ENCODE measurements around the gene THBS2. TPM values are rescaled to one million over a fixed set of nuclear protein-coding genes. Genes with fewer than 3 reads are reported as not detected.
"Not testable (repeated sequence)": the region's sequence is repeated elsewhere in the genome, so short reads cannot be mapped to it uniquely, and the experiment has no call there.

Gene THBS2
- total RNA-seq, 2 donors from 2014 or later = 0.93 to 0.99 TPM

DNA sequence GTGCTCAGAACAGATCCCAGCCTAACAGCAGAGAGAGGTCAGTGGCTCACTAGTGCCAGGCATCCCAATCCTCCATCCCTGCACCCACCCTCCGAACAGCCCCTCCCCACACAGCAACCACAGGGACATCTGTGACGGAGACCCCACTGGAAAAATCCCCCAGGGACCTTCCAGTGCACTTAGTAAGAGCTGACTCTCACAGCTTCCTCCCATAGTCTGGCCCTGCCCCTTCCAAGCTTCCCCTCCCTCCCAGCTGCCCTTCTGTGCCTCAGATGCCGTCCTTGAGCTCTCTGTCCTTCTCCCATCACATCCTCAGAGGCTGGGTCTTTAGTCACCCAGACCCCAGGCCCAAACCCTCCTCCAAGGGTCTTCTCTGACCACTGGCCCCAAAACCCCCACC lies 9.7 kb upstream of the THBS2 start:
- no peaks in the 10 kb centered on the region for H3K4me1 ChIP-seq (ENCODE audit: control insufficient read depth, insufficient read depth, low read length)
- Mint-ChIP-seq H3K27me3 (ENCODE audit: insufficient read depth) (peaks cover 5% of the 10 kb centered on the region), H3K36me3 (ENCODE audit: low read depth) (no peaks in the 10 kb centered on the region), H3K9me3 (no peaks in the 10 kb centered on the region), H3K4me3 (no peak overlapping the region), H3K27ac (no peak overlapping the region), H3K4me1 (no peaks in the 10 kb centered on the region)
- DNase-seq = no peak
- WGBS, 2 experiments (ENCODE audit: insufficient coverage in 1 of 2, insufficient read length in 1 of 2) = 62 to 87% methylated on average over 2 to 3 of the region's 3 CpGs
- H3K36me3 ChIP-seq (ENCODE audit: control insufficient read depth, insufficient read depth, low read length) = no peaks in the 10 kb centered on the region
- TF ChIP-seq, protein P1, sequence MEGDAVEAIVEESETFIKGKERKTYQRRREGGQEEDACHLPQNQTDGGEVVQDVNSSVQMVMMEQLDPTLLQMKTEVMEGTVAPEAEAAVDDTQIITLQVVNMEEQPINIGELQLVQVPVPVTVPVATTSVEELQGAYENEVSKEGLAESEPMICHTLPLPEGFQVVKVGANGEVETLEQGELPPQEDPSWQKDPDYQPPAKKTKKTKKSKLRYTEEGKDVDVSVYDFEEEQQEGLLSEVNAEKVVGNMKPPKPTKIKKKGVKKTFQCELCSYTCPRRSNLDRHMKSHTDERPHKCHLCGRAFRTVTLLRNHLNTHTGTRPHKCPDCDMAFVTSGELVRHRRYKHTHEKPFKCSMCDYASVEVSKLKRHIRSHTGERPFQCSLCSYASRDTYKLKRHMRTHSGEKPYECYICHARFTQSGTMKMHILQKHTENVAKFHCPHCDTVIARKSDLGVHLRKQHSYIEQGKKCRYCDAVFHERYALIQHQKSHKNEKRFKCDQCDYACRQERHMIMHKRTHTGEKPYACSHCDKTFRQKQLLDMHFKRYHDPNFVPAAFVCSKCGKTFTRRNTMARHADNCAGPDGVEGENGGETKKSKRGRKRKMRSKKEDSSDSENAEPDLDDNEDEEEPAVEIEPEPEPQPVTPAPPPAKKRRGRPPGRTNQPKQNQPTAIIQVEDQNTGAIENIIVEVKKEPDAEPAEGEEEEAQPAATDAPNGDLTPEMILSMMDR (conservative IDR thresholded peaks at IDR 0.05) = no peak
- H3K4me3 ChIP-seq (ENCODE audit: low read length) = no peak overlapping the region
- H3K27ac ChIP-seq (ENCODE audit: low read depth, low read length) = no peak overlapping the region
- no peaks in the 10 kb centered on the region for H3K27me3 ChIP-seq (ENCODE audit: control insufficient read depth, insufficient read depth, low read length, poor library complexity, severe bottlenecking)
- no peaks in the 10 kb centered on the region for H3K9me3 ChIP-seq (ENCODE audit: control insufficient read depth, low read length)
- H3K9ac ChIP-seq (ENCODE audit: extremely low read depth, low read length, poor library complexity, severe bottlenecking) = no peak overlapping the region

DNA sequence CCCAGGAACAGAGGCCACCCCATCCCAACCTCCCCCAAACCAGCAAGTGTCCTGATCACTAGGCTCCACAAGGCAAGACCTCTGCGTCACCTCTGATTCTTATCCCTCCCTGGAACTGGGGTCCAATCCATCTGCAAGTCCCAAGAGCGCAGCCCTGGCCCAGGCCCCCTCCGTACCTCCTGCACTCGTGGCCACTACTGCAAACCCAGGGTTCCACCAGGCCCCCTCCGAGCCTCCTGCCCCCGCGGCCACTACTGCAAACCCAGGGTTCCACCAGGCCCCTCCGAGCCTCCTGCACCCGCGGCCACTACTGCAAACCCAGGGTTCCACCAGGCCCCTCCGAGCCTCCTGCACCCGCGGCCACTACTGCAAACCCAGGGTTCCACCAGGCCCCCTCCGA lies 9.0 kb upstream of the THBS2 start:
- H3K27me3 Mint-ChIP-seq (ENCODE audit: insufficient read depth) = not testable (repeated sequence)

DNA sequence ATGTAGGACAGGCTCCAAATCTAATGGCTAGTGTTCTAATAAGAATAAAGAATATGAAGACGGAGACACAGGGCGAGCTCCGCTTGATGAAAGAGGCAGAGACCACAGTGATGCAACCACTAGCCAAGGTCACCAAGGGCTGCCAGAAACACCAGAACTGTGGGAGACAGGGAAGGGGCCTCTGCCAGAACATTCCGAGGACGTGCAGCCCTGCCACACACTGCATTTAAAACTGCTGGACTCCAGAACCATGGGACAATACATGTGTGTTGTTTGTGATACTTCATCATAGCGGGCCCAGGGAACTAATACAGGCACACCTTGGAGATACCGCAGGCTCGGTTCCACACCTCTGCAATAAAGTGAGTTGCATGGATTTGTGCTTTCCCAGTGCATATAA lies 2.9 kb upstream of the THBS2 start:
- no peak overlapping the region for H3K9ac ChIP-seq (ENCODE audit: extremely low read depth, low read length, poor library complexity, severe bottlenecking)
- TF ChIP-seq, protein P1 (conservative IDR thresholded peaks at IDR 0.05) = no peak
- no peak overlapping the region for H3K27ac ChIP-seq (ENCODE audit: low read depth, low read length)
- no peak overlapping the region for H3K4me3 ChIP-seq (ENCODE audit: low read length)
- no peaks in the 10 kb centered on the region for H3K36me3 Mint-ChIP-seq (ENCODE audit: low read depth)
- peaks cover 56% of the 10 kb centered on the region for H3K27me3 Mint-ChIP-seq (ENCODE audit: insufficient read depth)
- no peaks in the 10 kb centered on the region for H3K36me3 ChIP-seq (ENCODE audit: control insufficient read depth, insufficient read depth, low read length)
- no peak for DNase-seq
- no peaks in the 10 kb centered on the region for H3K9me3 Mint-ChIP-seq
- H3K4me3 Mint-ChIP-seq = no peak overlapping the region
- 93 to 95% methylated on average over 3 to 8 of the region's 8 CpGs for WGBS, 2 experiments (ENCODE audit: insufficient coverage in 1 of 2, insufficient read length in 1 of 2)
- H3K27me3 ChIP-seq (ENCODE audit: control insufficient read depth, insufficient read depth, low read length, poor library complexity, severe bottlenecking) = peaks cover 35% of the 10 kb centered on the region
- H3K9me3 ChIP-seq (ENCODE audit: control insufficient read depth, low read length) = no peaks in the 10 kb centered on the region
- peaks cover 16% of the 10 kb centered on the region for H3K4me1 Mint-ChIP-seq
- no peak overlapping the region for H3K27ac Mint-ChIP-seq
- H3K4me1 ChIP-seq (ENCODE audit: control insufficient read depth, insufficient read depth, low read length) = peaks cover 3% of the 10 kb centered on the region

More for the DNA sequence above, 9.0 kb upstream of the THBS2 start:
- H3K9me3 ChIP-seq (ENCODE audit: control insufficient read depth, low read length); H3K9ac ChIP-seq (ENCODE audit: extremely low read depth, low read length, poor library complexity, severe bottlenecking); H3K27ac ChIP-seq (ENCODE audit: low read depth, low read length); H3K4me3 Mint-ChIP-seq; H3K4me1 ChIP-seq (ENCODE audit: control insufficient read depth, insufficient read depth, low read length); H3K4me1 Mint-ChIP-seq; H3K9me3 Mint-ChIP-seq; H3K27me3 ChIP-seq (ENCODE audit: control insufficient read depth, insufficient read depth, low read length, poor library complexity, severe bottlenecking); H3K4me3 ChIP-seq (ENCODE audit: low read length); DNase-seq; H3K36me3 Mint-ChIP-seq (ENCODE audit: low read depth); H3K27ac Mint-ChIP-seq; H3K36me3 ChIP-seq (ENCODE audit: control insufficient read depth, insufficient read depth, low read length): not testable (repeated sequence)
- 85% methylated on average over 11 of the region's 14 CpGs; no CpG with 5 or more reads in 1 of the 2 experiments for WGBS, 2 experiments (ENCODE audit: insufficient coverage in 1 of 2, insufficient read length in 1 of 2)

DNA sequence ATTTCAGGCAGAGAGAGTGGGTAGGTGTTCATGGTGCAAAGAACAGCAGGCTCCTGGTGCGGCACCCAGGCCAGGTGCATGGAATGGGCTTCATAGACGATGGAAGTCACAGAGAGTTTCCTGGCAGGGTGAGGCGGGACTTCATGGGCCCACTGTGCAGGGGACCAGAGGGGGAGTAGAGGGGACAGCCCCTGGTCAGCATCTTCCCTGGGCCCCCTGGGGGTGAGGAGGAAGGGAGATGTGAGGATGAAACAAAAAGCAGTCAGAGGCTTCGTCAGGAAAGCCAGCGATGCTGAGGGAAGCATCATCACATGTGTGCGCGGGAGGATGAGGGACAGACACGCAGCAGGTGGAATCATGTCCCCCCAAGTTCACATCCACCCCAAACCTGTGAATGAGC lies 2.4 kb upstream of the THBS2 start:
- H3K36me3 ChIP-seq (ENCODE audit: control insufficient read depth, insufficient read depth, low read length) = no peaks in the 10 kb centered on the region
- DNase-seq = no peak
- no peak overlapping the region for H3K9ac ChIP-seq (ENCODE audit: extremely low read depth, low read length, poor library complexity, severe bottlenecking)
- no peak overlapping the region for H3K27ac Mint-ChIP-seq
- no peaks in the 10 kb centered on the region for H3K36me3 Mint-ChIP-seq (ENCODE audit: low read depth)
- 95 to 96% methylated on average over 8 of the region's 8 CpGs for WGBS, 2 experiments (ENCODE audit: insufficient coverage in 1 of 2, insufficient read length in 1 of 2)
- peaks cover 16% of the 10 kb centered on the region for H3K4me1 Mint-ChIP-seq
- no peak overlapping the region for H3K4me3 ChIP-seq (ENCODE audit: low read length)
- H3K9me3 Mint-ChIP-seq = no peaks in the 10 kb centered on the region
- TF ChIP-seq, protein P1 (conservative IDR thresholded peaks at IDR 0.05) = no peak
- H3K27me3 ChIP-seq (ENCODE audit: control insufficient read depth, insufficient read depth, low read length, poor library complexity, severe bottlenecking) = peaks cover 35% of the 10 kb centered on the region
- no peaks in the 10 kb centered on the region for H3K9me3 ChIP-seq (ENCODE audit: control insufficient read depth, low read length)
- H3K27ac ChIP-seq (ENCODE audit: low read depth, low read length) = no peak overlapping the region
- H3K27me3 Mint-ChIP-seq (ENCODE audit: insufficient read depth) = peaks cover 60% of the 10 kb centered on the region
- H3K4me1 ChIP-seq (ENCODE audit: control insufficient read depth, insufficient read depth, low read length) = peaks cover 3% of the 10 kb centered on the region
- H3K4me3 Mint-ChIP-seq = no peak overlapping the region
